Liver (tissue), 9 donors: Measurements from ENCODE around the gene EDRF1. TPM values are rescaled to one million over a fixed set of nuclear protein-coding genes. Genes with fewer than 3 reads are reported as not detected.

Experiments
- DNase-seq: peaks from one replicate; pipeline ENCODE4 v3.0.0-alpha.2; 2017; ENCODE audit warnings: low spot score
- H3K27ac ChIP-seq, 2 donors: one replicate each; pipeline ENCODE4 v1.7.0; 2013; ENCODE audit warnings: inconsistent platforms in 2 of 2, low read length in 2 of 2, control low read depth in 1 of 2, low read depth in 1 of 2, mild to moderate bottlenecking in 1 of 2
- H3K27me3 ChIP-seq, 4 donors: one replicate each; pipeline versions ENCODE4 v1.6.1 to v1.7.0; 2013; ENCODE audit warnings: low read length in 3 of 4, inconsistent platforms in 1 of 4, mild to moderate bottlenecking in 1 of 4, moderate library complexity in 1 of 4; ENCODE audit not compliant: control insufficient read depth in 4 of 4, insufficient read depth in 4 of 4
- H3K36me3 ChIP-seq, 4 donors: one replicate each; pipeline versions ENCODE4 v1.6.1 to v1.7.0; 2013; ENCODE audit warnings: low read length in 3 of 4, mild to moderate bottlenecking in 3 of 4, low read depth in 1 of 4, moderate library complexity in 1 of 4; ENCODE audit not compliant: control insufficient read depth in 4 of 4, insufficient read depth in 3 of 4
- H3K4me1 ChIP-seq, 4 donors: one replicate each; pipeline versions ENCODE4 v1.6.1 to v1.7.0; 2013; ENCODE audit warnings: low read length in 3 of 4, mild to moderate bottlenecking in 3 of 4, moderate library complexity in 1 of 4; ENCODE audit not compliant: control insufficient read depth in 4 of 4, insufficient read depth in 4 of 4
- H3K4me3 ChIP-seq, 3 donors: one replicate each; pipeline versions ENCODE4 v1.6.1 to v1.7.0; 2013; ENCODE audit warnings: low read length in 3 of 3, control low read depth in 1 of 3, low read depth in 1 of 3, mild to moderate bottlenecking in 1 of 3
- H3K9ac ChIP-seq, 2 donors: one replicate each; pipeline ENCODE4 v1.7.0; 2013; ENCODE audit warnings: low read length in 2 of 2, mild to moderate bottlenecking in 2 of 2, moderate library complexity in 2 of 2, control low read depth in 1 of 2, low read depth in 1 of 2
- H3K9me3 ChIP-seq, 4 donors: one replicate each; pipeline versions ENCODE4 v1.6.1 to v1.7.0; 2013; ENCODE audit warnings: low read length in 3 of 4; ENCODE audit not compliant: control insufficient read depth in 4 of 4
- EGR1 ChIP-seq, 2 donors: IDR thresholded peaks; 2 replicates each; pipeline ENCODE4 v1.6.1; 2016 to 2018; ENCODE audit warnings: antibody characterized with exemption in 2 of 2, low read depth in 2 of 2
- FOXA1 ChIP-seq: IDR thresholded peaks from 2 replicates; pipeline ENCODE4 v1.6.1; 2016; ENCODE audit warnings: antibody characterized with exemption
- FOXA2 ChIP-seq: IDR thresholded peaks from 2 replicates; pipeline ENCODE4 v1.6.1; 2016; ENCODE audit warnings: antibody characterized with exemption
- GABPA ChIP-seq, 2 donors: IDR thresholded peaks in 1 of 2; conservative IDR thresholded peaks in 1 of 2; 2 replicates each; pipeline ENCODE4 v1.6.1; 2016; ENCODE audit warnings: antibody characterized with exemption in 2 of 2, mild to moderate bottlenecking in 1 of 2, moderate library complexity in 1 of 2
- HNF4A ChIP-seq, 2 donors: conservative IDR thresholded peaks; 2 replicates each; pipeline ENCODE4 v1.6.1; 2016; ENCODE audit warnings: antibody characterized with exemption in 2 of 2, mild to moderate bottlenecking in 2 of 2
- HNF4G ChIP-seq: IDR thresholded peaks from 2 replicates; pipeline ENCODE4 v1.6.1; 2016; ENCODE audit warnings: antibody characterized with exemption
- JUND ChIP-seq, 2 donors: IDR thresholded peaks; 2 replicates each; pipeline ENCODE4 v1.6.1; 2016; ENCODE audit warnings: antibody characterized with exemption in 2 of 2
- MAX ChIP-seq: IDR thresholded peaks from 2 replicates; pipeline ENCODE4 v1.6.1; 2016; ENCODE audit warnings: antibody characterized with exemption
- NR2F2 ChIP-seq: IDR thresholded peaks from 2 replicates; pipeline ENCODE4 v1.6.1; 2016; ENCODE audit warnings: antibody characterized with exemption
- RAD21 ChIP-seq, 2 donors: IDR thresholded peaks; 2 replicates each; pipeline ENCODE4 v1.6.1; 2016; ENCODE audit warnings: antibody characterized with exemption in 2 of 2, mild to moderate bottlenecking in 2 of 2
- REST ChIP-seq: IDR thresholded peaks from 2 replicates; pipeline ENCODE4 v1.6.1; 2016; ENCODE audit warnings: antibody characterized with exemption, mild to moderate bottlenecking
- RXRA ChIP-seq, 2 donors: IDR thresholded peaks; 2 replicates each; pipeline ENCODE4 v1.6.1; 2017 to 2018; ENCODE audit warnings: antibody characterized with exemption in 2 of 2, mild to moderate bottlenecking in 1 of 2
- SP1 ChIP-seq: IDR thresholded peaks from 2 replicates; pipeline ENCODE4 v1.6.1; 2018; ENCODE audit warnings: antibody characterized with exemption, mild to moderate bottlenecking
- TAF1 ChIP-seq: conservative IDR thresholded peaks from 2 replicates; pipeline ENCODE4 v1.6.1; 2016; ENCODE audit warnings: antibody characterized with exemption, mild to moderate bottlenecking
- YY1 ChIP-seq: IDR thresholded peaks from 2 replicates; pipeline ENCODE4 v1.6.1; 2016; ENCODE audit warnings: antibody characterized with exemption, mild to moderate bottlenecking
- WGBS: extraction: QIAGEN DNeasy Blood & Tissue Kit; methylation state at CpG from one replicate; pipeline ENCODE4 v1.1.7; 2013; 5-methylcytosine and 5-hydroxymethylcytosine counted together
- polyA plus RNA-seq, 2 donors: library from polyadenylated mRNA; stranded (reverse) in 1 of 2; unstranded in 1 of 2; fragments of 200-250 nt in 1 of 2; fragments of >200 nt in 1 of 2; fragmentation: Nextera tagmentation in 1 of 2; extraction: Ambion mirVana in 1 of 2; gene quantifications; one replicate each; pipeline versions ENCODE4 v1.2.1 to v1.2.3, GENCODE V29; 2013 to 2015
- total RNA-seq, 2 donors: library from RNA; depleted of rRNA; stranded (reverse); fragments of >200 nt; gene quantifications; one replicate each; pipeline ENCODE4 v1.2.3, GENCODE V29; 2014
- TF ChIP-seq, protein P1 (sequence below): fragments of 150-350 bp; IDR thresholded peaks from 2 replicates; pipeline ENCODE4 v1.5.1; 2017; ENCODE audit warnings: improper control_type of control experiment, low read depth, low read length; ENCODE audit not compliant: missing input control
- TF ChIP-seq, protein P2 (sequence below): IDR thresholded peaks from 2 replicates; pipeline ENCODE4 v1.6.1; 2016; ENCODE audit warnings: antibody characterized with exemption
- TF ChIP-seq, protein P3 (sequence below): IDR thresholded peaks from 2 replicates; pipeline ENCODE4 v1.6.1; 2016; ENCODE audit warnings: antibody characterized with exemption
- donor health status: healthy.
- donor health status: healthy.
- donor health status: healthy.
- donor health status: healthy.
- donor health status: healthy.

The EDRF1 gene
- total and polyA plus RNA-seq, 4 donors = 3.9 to 17.0 (median 9.2) TPM

- H3K36me3 ChIP-seq = peaks cover 0 to 3% (median 1%) of the 10 kb centered on the region in 4 donors
- H3K27ac ChIP-seq = no peak overlapping the region
- TF ChIP-seq, protein P1, sequence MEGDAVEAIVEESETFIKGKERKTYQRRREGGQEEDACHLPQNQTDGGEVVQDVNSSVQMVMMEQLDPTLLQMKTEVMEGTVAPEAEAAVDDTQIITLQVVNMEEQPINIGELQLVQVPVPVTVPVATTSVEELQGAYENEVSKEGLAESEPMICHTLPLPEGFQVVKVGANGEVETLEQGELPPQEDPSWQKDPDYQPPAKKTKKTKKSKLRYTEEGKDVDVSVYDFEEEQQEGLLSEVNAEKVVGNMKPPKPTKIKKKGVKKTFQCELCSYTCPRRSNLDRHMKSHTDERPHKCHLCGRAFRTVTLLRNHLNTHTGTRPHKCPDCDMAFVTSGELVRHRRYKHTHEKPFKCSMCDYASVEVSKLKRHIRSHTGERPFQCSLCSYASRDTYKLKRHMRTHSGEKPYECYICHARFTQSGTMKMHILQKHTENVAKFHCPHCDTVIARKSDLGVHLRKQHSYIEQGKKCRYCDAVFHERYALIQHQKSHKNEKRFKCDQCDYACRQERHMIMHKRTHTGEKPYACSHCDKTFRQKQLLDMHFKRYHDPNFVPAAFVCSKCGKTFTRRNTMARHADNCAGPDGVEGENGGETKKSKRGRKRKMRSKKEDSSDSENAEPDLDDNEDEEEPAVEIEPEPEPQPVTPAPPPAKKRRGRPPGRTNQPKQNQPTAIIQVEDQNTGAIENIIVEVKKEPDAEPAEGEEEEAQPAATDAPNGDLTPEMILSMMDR = no peak
- TF ChIP-seq, protein P2, sequence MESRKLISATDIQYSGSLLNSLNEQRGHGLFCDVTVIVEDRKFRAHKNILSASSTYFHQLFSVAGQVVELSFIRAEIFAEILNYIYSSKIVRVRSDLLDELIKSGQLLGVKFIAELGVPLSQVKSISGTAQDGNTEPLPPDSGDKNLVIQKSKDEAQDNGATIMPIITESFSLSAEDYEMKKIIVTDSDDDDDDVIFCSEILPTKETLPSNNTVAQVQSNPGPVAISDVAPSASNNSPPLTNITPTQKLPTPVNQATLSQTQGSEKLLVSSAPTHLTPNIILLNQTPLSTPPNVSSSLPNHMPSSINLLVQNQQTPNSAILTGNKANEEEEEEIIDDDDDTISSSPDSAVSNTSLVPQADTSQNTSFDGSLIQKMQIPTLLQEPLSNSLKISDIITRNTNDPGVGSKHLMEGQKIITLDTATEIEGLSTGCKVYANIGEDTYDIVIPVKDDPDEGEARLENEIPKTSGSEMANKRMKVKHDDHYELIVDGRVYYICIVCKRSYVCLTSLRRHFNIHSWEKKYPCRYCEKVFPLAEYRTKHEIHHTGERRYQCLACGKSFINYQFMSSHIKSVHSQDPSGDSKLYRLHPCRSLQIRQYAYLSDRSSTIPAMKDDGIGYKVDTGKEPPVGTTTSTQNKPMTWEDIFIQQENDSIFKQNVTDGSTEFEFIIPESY = no peak
- TF ChIP-seq GABPA (IDR thresholded peaks at IDR 0.05 in 1 of 2, conservative IDR thresholded peaks at IDR 0.05 in 1 of 2) (no peak), RXRA (IDR thresholded peaks at IDR 0.05) (no peak), SP1 (no peak), HNF4G (no peak), RAD21 (IDR thresholded peaks at IDR 0.05) (no peak), FOXA1 (no peak), TAF1 (no peak), HNF4A (conservative IDR thresholded peaks at IDR 0.05) (no peak), JUND (IDR thresholded peaks at IDR 0.05) (no peak), NR2F2 (no peak), YY1 (no peak), FOXA2 (no peak), REST (no peak), MAX (no peak), EGR1 (IDR thresholded peaks at IDR 0.05; ENCODE audit: low read depth in 2 of 2) (no peak)
- TF ChIP-seq, protein P3, sequence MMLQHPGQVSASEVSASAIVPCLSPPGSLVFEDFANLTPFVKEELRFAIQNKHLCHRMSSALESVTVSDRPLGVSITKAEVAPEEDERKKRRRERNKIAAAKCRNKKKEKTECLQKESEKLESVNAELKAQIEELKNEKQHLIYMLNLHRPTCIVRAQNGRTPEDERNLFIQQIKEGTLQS = no peak
- H3K4me3 ChIP-seq = no peak overlapping the region
- 93% methylated on average over 11 of the region's 11 CpGs for WGBS
- H3K9ac ChIP-seq = no peak overlapping the region
- no peaks in the 10 kb centered on the region for H3K4me1 ChIP-seq
- H3K27me3 ChIP-seq = no peaks in the 10 kb centered on the region
- H3K9me3 ChIP-seq = no peaks in the 10 kb centered on the region
- DNase-seq = no peak
Measured at GRCh38 chr10:125782616-125783015, 63.1 kb downstream of the EDRF1 start.
